Measurements from ENCODE around the gene CSN1S1.

CSN1S1 gene

GRCh38 chr4:69994782-69995181, 63.9 kb downstream of the CSN1S1 start:
- no peak for DNase-seq

- DNase-seq = no peak
Measured at GRCh38 chr4:69995526-69996016, 64.7 kb downstream of the CSN1S1 start, which contains the start of gene STATH. Gene STATH (plus strand): TSS chr4:69995966. CDS start chr4:69998438, 2,472 bp downstream.
